Uterus (tissue), 4 donors: ENCODE measurements around the gene ST8SIA1. TPM values are rescaled to one million over a fixed set of nuclear protein-coding genes. Genes with fewer than 3 reads are reported as not detected.

ENCODE experiments used
- DNase-seq, 2 donors: peaks; one replicate each; pipeline ENCODE4 v3.0.0-alpha.2; 2019 to 2020
- H3K27ac ChIP-seq, 2 donors: fragments of 200-600 bp; sonication (generic); 1 replicate in 1 of 2; 2 replicates in 1 of 2; pipeline ENCODE4 v1.5.1; 2016 to 2018
- H3K27me3 ChIP-seq, 2 donors: fragments of 200-600 bp; sonication (generic); one replicate each; pipeline ENCODE4 v1.5.1; 2018 to 2019; ENCODE audit warnings: control low read depth in 1 of 2
- H3K36me3 ChIP-seq, 2 donors: fragments of 200-600 bp; sonication (generic); one replicate each; pipeline ENCODE4 v1.5.1; 2019; ENCODE audit warnings: control low read depth in 1 of 2
- H3K4me1 ChIP-seq, 2 donors: fragments of 200-600 bp; sonication (generic); one replicate each; pipeline ENCODE4 v1.5.1; 2018 to 2019; ENCODE audit warnings: control low read depth in 1 of 2
- H3K4me3 ChIP-seq, 2 donors: fragments of 200-600 bp; sonication (generic); 1 replicate in 1 of 2; 2 replicates in 1 of 2; pipeline ENCODE4 v1.5.1; 2018 to 2019; ENCODE audit warnings: mild to moderate bottlenecking in 1 of 2
- H3K9me3 ChIP-seq, 2 donors: fragments of 200-600 bp; sonication (generic); one replicate each; pipeline ENCODE4 v1.5.1; 2019; ENCODE audit warnings: control low read depth in 1 of 2
- POLR2A ChIP-seq, 2 donors: fragments of 450-650 bp; IDR thresholded peaks; one replicate each; pipeline ENCODE4 v1.6.1; 2016; ENCODE audit warnings: antibody characterized with exemption in 2 of 2, mild to moderate bottlenecking in 1 of 2, moderate library complexity in 1 of 2
- intact Hi-C: fragments of 100-400 bp; cut with DNase I; formaldehyde crosslinking; loops from one replicate; pipeline ENCODE4 v1.15.1; 2023; ENCODE audit warnings: low total_unique reads
- total RNA-seq, 4 donors: library from RNA; depleted of rRNA in 3 of 4; stranded (reverse); fragments of >200 nt in 3 of 4; gene quantifications; one replicate each; pipeline versions ENCODE4 v1.1.0 to v1.2.4, GENCODE V29; 2014 to 2023
- TF ChIP-seq, protein P1 (sequence below), 4 experiments: fragments of 200-600 bp in 2 of 4; fragments of 450-650 bp in 2 of 4; sonication (generic) in 2 of 4; IDR thresholded peaks; one replicate each; pipeline ENCODE4 v1.5.1; 2016 to 2019; ENCODE audit warnings: antibody characterized with exemption in 4 of 4, mild to moderate bottlenecking in 2 of 4, moderate library complexity in 1 of 4
- donor health status: DM: yes; HTN: yes; CAD: no.

Gene ST8SIA1
- total RNA-seq, 4 donors from 2014 or later = 7.8 to 14.6 (median 9.9) TPM

DNA sequence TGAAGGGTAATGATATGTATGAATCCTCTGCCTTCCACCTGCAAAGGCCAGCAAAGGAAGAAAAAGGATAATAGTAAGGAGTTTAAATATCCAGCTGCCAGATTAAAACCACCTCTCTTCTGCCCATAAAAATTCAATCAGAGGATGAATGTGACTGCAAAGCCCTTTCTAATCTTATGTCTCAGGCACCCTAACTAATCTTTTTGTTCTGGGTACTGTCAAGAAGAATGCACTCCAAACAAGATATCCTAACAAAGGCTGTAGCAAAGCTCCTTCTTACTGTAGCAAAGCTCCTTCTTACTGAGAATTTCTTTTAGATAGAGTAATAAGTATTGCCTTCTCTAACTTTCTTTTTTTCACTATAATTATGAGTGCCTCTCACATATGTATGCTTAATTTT, 91.8 kb downstream of the ST8SIA1 start:
- no peak overlapping the region for H3K4me3 ChIP-seq
- no peaks in the 10 kb centered on the region for H3K4me1 ChIP-seq
- TF ChIP-seq POLR2A (IDR thresholded peaks at IDR 0.05) = no peak
- TF ChIP-seq, protein P1, sequence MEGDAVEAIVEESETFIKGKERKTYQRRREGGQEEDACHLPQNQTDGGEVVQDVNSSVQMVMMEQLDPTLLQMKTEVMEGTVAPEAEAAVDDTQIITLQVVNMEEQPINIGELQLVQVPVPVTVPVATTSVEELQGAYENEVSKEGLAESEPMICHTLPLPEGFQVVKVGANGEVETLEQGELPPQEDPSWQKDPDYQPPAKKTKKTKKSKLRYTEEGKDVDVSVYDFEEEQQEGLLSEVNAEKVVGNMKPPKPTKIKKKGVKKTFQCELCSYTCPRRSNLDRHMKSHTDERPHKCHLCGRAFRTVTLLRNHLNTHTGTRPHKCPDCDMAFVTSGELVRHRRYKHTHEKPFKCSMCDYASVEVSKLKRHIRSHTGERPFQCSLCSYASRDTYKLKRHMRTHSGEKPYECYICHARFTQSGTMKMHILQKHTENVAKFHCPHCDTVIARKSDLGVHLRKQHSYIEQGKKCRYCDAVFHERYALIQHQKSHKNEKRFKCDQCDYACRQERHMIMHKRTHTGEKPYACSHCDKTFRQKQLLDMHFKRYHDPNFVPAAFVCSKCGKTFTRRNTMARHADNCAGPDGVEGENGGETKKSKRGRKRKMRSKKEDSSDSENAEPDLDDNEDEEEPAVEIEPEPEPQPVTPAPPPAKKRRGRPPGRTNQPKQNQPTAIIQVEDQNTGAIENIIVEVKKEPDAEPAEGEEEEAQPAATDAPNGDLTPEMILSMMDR (IDR thresholded peaks at IDR 0.05) = no peak
- H3K36me3 ChIP-seq = no peaks in the 10 kb centered on the region
- intact Hi-C loops = no loop called here
- H3K27me3 ChIP-seq = no peaks in the 10 kb centered on the region
- no peaks in the 10 kb centered on the region for H3K9me3 ChIP-seq
- no peak overlapping the region for H3K27ac ChIP-seq
- no peak for DNase-seq

DNA sequence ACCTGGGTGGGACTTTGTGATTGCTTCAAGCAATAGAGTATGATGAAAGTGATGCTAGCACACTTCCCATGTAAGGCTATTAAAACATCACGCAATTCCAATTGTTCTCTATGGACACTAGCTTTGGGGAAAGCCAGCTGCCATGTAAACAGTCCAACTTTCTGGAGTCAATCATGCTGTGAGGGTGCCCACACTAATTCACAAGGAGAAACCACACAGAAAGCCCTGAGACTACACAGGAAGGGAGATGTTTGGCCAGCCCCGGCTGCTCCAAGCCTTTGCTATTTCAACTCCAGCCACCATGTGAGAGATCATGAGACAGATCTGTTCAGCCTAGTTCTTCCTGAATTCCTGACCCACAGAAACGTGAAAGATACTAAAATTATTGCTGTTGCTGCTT, 96.3 kb downstream of the ST8SIA1 start:
- intact Hi-C loops = no loop called here
- Histone ChIP-seq H3K27me3 (no peaks in the 10 kb centered on the region), H3K36me3 (no peaks in the 10 kb centered on the region), H3K4me3 (no peak overlapping the region), H3K9me3 (no peaks in the 10 kb centered on the region), H3K27ac (no peak overlapping the region), H3K4me1 (no peaks in the 10 kb centered on the region)
- no peak for TF ChIP-seq POLR2A (IDR thresholded peaks at IDR 0.05)
- no peak for DNase-seq

DNA sequence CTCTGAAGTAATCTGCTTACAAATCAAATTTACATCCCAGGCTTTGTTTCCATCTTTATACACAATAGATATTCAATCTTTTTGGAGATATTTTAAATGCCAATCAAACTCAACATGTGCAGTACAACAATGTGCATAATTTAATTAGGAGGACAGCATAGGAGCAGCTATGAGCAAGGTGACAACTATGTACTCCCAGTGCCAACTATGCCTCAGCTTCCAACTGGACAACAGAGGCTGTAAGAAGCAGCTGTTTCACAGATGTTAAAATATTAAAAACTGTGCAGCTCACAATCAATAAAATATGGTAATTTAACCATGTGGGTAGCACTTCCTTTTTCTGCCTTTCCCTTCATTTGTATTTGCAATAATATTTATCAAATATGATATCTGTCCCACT, 99.9 kb downstream of the ST8SIA1 start:
- H3K27ac ChIP-seq = peak overlapping the region in 1 of 2 donors; percentile 21
- no peak for DNase-seq
- intact Hi-C loops = no loop called here
- H3K27me3 ChIP-seq = no peaks in the 10 kb centered on the region
- H3K4me1 ChIP-seq = no peaks in the 10 kb centered on the region
- no peak overlapping the region for H3K4me3 ChIP-seq
- no peaks in the 10 kb centered on the region for H3K9me3 ChIP-seq
- TF ChIP-seq, protein P1 (IDR thresholded peaks at IDR 0.05) = no peak
- no peak for TF ChIP-seq POLR2A (IDR thresholded peaks at IDR 0.05)
- H3K36me3 ChIP-seq = no peaks in the 10 kb centered on the region

DNA sequence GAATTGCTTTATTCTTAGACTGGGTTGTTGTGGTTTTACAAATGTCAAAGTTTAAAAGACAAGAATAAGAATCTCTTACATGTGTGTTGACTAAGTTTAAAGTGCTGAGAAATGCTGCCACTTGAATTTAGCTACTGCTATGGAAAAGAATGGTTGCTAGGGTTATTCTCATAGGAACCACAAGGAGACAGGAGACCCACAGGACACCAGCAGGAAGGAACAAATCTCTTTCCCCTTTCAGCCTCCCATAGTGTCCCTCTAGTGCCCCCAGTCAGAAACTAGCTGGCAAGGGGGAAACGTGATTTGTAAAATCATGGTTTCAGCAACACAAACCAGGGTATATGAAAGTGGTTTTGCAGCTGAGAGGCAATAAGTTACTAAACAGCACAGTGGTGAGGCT, 102.7 kb downstream of the ST8SIA1 start:
- TF ChIP-seq POLR2A (IDR thresholded peaks at IDR 0.05) = no peak
- TF ChIP-seq, protein P1 (IDR thresholded peaks at IDR 0.05) = peak in 2 of 4 experiments; percentile 19 to 25
- DNase-seq = no peak
- Histone ChIP-seq H3K27me3 (no peaks in the 10 kb centered on the region), H3K4me3 (no peak overlapping the region), H3K4me1 (no peaks in the 10 kb centered on the region), H3K36me3 (no peaks in the 10 kb centered on the region), H3K9me3 (no peaks in the 10 kb centered on the region), H3K27ac (no peak overlapping the region)
- intact Hi-C loops = no loop called here

DNA sequence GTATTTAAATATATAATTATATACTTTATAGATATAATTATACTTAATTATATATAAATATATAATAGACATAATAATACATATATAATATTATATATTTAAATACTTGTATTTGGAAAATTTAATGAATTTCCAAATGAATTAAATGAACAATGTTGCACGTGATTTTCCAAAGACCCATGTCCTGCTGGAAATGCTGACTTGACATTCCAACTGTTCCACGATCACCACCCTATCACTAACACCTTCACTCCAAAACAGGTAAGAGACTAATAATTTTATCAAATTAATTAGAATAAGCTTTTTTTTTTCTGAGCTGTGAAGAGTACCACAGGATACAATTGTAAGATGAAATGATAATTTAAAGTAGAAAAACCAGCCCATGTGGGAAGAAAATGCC, 103.4 kb downstream of the ST8SIA1 start:
- H3K4me3 ChIP-seq = no peak overlapping the region
- intact Hi-C loops = no loop called here
- no peak overlapping the region for H3K27ac ChIP-seq
- TF ChIP-seq, protein P1 (IDR thresholded peaks at IDR 0.05) = no peak
- TF ChIP-seq POLR2A (IDR thresholded peaks at IDR 0.05) = no peak
- H3K27me3 ChIP-seq = no peaks in the 10 kb centered on the region
- DNase-seq = no peak
- H3K4me1 ChIP-seq = no peaks in the 10 kb centered on the region
- no peaks in the 10 kb centered on the region for H3K9me3 ChIP-seq
- no peaks in the 10 kb centered on the region for H3K36me3 ChIP-seq

DNA sequence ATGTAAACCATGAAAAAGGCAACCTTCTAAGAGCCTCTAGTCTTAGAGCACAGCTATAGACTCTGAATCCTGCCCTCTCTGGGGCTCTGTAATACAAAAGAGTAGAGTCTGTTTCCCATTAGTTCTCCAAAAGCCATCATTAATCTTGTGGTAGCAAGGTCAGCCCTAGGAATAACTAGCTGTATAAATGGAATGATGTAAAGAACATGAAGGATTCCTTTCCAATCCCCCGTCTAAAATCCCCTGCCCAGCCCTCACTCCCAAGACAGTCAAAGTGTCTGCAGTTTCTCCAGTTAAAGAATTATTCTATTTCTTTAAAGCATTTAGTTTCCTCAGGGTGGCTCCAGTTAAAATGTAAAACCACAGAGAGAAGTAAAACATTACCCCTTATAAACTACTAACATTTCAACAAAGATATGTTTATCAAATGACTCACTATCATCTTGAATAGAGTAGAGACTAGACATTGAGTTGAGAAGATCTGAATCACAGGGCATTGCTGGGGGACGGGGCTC, 104.2 kb downstream of the ST8SIA1 start:
- no peak for TF ChIP-seq POLR2A (IDR thresholded peaks at IDR 0.05)
- TF ChIP-seq, protein P1 (IDR thresholded peaks at IDR 0.05) = no peak
- intact Hi-C loops = no loop called here
- Histone ChIP-seq H3K4me3 (no peak overlapping the region), H3K9me3 (no peaks in the 10 kb centered on the region), H3K27ac (no peak overlapping the region), H3K36me3 (no peaks in the 10 kb centered on the region), H3K27me3 (no peaks in the 10 kb centered on the region), H3K4me1 (no peaks in the 10 kb centered on the region)
- DNase-seq = no peak
